Measurements from ENCODE around the gene BGLAP.

Gene BGLAP

DNA sequence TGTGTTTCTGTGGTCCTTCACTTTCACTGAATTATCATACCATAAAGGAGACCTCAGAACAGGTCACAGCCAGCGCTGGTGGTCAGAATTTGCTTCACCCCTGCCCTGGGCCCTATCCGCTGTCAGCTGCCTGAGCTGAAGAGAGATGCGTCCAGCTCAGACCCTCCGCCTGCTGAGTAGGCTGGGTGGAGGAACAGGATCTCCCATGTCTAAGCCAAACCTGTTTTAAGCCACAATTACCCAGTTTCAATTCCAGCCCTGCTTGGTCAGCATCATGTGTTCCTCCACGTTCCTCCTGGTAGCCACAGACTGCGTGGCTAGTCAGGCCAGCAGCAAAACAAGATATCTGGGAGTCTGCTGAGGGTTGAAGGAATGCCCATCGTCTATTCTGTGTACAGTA lies 13.5 kb upstream of the BGLAP start:
- no peak for DNase-seq

DNA sequence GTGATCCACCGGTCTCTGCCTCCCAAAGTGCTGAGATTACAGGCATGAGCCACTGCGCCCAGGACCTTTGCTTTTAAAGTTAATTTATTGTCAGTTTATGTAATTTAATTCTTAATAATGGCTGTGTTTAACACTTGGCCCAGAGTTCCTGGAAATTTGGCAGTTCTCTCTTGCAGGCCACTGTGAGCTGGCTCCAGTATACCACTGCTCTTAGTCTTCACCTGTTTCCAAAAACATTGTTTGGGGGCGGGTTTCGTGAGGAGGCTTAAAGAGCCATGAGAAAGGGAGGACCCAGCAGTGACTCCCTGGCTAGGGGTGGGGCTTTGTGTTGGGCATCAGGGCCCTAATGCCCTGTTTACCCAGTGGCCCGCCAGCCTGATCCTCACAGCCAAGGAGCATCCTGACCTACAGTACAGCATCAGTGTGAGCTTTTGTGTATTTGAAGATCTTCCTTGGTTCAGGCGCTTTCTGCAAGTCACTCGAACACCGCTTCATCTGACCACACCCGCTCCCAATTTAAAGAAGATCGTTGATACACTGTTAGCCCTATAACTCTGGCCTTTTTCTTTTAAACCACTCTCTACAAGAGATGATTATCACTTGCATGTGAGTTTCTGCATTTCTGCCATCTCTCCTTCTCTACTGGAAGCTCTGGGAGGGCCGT lies 12.0 kb upstream of the BGLAP start:
- DNase-seq = no peak

DNA sequence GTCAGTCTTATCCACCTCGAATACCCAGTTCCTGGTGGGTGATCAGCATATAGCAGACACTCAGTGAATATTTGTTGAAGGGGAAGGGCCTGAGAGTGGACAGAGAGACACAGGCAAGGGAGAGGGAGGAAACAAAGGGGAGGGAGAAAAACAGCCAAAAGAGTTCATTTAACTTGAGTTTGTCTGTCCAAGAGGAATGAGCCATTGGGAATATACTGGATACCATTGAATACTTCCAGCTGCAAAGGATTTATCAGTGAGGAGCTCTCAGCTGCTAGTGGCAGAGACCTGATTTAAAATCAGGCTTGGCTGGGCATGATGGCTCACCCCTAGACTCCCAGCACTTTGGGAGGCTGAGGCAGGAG lies 11.5 kb upstream of the BGLAP start:
- DNase-seq = no peak

DNA sequence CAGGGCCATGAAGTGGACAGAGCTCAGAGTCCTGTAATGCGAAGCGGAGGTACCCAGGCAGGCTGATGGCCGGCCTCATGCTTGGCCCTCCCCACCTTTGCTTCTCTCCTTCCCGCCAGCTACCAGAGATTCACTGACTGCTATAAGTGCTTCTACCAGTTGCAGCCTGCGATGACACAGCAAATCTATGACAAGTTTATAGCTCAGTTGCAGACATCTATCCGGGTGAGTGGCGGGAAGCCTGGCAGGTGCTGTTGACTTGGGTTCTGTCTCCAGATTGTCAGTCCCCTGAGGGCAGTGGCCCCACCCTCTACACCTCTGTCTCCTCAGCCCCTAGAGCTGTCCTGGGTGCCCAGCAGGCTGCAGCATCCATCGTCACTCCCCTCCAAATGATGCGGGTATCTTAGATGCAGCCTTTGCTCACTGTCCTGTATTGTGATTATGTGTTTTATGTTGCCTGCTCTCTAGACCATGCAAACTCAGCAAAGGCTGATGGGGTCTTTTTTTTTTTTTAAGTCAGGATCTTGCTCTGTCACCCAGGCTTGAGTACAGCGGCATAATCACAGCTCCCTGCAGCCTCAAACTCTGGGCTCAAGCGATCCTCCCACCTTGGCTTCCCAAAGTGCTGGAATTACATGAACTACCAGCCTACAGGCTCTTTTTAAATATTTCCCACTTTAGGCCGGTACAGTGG lies 9.6 kb upstream of the BGLAP start:
- peak; percentile 36 for DNase-seq

DNA sequence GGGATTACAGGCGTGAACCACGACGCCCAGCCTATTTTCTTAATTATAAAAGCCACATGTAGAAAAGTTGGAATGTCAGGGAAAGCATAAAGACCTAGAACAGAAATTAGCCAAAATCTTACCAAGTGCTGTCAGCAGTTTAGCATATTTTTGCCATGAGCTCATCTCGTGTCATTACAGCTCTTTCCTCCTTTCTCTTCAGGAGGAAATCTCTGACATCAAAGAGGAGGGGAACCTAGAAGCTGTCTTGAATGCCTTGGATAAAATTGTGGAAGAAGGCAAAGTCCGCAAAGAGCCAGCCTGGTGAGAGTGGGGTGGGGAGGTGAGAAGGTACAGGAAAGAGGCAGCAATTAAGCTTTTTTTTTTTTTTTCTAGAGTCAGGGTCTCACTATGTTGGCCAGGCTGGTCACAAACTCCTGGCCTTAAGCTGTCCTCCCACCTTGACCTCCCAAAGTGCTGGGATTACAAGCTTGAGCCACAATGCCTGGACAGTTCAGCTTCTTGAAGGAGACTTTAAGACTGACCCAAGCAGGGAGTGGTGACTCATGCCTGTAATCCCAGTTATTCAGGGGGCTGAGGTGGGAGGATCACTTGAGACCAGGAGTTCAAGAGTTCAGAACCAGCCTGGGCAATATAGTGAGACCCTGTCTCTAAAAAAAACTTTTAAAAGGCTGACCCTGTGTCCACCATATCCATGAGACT lies 8.4 kb upstream of the BGLAP start:
- no peak for DNase-seq

DNA sequence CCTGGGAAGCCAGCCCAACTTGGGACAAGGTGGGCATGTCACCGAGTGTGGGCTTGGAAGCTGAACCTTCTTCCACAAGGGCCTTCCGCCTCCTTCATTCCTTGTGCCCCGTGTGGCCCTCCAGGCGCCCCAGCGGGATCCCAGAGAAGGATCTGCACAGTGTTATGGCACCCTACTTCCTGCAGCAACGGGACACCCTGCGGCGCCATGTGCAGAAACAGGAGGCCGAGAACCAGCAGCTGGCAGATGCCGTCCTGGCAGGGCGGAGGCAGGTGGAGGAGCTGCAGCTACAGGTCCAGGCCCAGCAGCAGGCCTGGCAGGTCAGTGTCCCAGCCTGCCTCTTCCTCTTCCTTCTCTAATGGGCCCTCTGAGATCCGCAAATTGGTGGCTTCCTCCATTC lies 5.8 kb upstream of the BGLAP start:
- DNase-seq = no peak

DNA sequence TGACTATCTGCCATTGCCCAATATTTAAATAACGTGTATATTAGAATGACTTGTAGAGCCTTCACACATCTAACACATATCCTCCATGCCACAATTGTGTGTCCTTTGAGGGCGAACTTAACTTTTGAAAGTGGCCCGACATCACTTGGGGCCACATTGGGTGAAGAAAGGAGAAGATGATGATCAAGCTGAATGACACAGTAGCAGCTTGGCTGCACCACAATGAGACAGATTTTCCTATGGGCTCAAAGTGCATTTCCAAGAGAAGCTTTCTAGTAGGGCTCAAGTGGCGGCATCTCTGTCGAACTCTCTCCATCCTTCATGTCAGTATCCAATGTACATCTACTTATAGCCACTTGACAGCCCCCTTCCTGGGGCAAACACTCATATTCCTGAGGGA lies 3.7 kb upstream of the BGLAP start:
- DNase-seq = no peak

DNA sequence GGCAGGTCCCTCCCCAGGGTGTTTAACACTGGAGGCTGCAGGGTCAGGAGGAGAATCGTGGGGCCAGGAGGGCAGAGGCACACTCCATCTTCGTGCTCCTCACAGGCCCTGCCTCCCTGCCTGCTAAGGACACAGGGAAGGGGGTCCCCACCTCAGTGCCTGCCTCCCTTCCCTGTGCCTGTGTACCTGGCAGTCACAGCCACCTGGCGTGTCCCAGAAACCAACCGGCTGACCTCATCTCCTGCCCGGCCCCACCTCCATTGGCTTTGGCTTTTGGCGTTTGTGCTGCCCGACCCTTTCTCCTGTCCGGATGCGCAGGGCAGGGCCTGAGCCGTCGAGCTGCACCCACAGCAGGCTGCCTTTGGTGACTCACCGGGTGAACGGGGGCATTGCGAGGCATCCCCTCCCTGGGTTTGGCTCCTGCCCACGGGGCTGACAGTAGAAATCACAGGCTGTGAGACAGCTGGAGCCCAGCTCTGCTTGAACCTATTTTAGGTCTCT lies 623 bp upstream of the BGLAP start:
- no peak for DNase-seq

DNA sequence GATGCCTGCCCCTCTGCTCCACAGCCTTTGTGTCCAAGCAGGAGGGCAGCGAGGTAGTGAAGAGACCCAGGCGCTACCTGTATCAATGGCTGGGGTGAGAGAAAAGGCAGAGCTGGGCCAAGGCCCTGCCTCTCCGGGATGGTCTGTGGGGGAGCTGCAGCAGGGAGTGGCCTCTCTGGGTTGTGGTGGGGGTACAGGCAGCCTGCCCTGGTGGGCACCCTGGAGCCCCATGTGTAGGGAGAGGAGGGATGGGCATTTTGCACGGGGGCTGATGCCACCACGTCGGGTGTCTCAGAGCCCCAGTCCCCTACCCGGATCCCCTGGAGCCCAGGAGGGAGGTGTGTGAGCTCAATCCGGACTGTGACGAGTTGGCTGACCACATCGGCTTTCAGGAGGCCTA lies 754 bp downstream of the BGLAP start:
- DNase-seq = no peak

DNA sequence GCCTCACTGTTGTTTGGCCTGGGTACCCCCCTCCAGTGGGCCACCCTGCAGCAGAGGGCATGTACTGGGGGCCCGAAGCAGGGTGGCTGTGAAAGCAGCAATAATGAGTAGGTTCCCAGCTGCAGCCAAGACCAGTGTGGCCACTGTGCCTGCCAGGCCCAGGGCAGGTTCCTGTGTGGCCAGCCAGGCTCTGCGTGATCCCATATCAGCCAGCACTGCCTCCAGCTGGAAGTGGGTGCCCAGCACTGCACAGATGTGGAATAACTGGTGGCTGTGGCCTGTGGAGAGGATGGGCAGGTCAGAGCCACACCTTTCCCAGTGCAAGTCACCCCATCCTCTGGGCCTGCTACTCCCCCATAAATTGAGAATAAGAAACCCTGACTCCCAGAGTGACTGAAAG lies 2.1 kb downstream of the BGLAP start:
- no peak for DNase-seq

DNA sequence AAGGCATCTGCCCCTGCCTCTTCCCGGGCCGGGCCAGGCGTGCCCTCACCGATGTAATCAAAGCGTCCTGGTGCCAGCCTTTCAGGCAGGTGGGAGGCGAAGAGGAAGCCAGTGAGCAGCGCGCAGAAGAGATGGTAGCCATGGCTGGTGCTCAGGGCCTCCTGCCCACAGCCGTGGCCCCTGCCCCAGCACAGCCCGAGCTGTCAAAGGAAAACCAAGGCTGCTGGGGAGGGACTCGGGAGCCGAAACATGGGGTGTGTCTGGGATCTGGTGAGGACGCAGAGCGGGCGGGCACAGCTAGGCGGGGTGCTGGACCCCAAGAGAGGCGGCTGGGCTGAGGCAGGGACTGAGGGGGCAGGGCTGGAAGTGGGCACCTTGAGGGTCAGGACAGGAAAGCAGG lies 2.7 kb downstream of the BGLAP start:
- no peak for DNase-seq

DNA sequence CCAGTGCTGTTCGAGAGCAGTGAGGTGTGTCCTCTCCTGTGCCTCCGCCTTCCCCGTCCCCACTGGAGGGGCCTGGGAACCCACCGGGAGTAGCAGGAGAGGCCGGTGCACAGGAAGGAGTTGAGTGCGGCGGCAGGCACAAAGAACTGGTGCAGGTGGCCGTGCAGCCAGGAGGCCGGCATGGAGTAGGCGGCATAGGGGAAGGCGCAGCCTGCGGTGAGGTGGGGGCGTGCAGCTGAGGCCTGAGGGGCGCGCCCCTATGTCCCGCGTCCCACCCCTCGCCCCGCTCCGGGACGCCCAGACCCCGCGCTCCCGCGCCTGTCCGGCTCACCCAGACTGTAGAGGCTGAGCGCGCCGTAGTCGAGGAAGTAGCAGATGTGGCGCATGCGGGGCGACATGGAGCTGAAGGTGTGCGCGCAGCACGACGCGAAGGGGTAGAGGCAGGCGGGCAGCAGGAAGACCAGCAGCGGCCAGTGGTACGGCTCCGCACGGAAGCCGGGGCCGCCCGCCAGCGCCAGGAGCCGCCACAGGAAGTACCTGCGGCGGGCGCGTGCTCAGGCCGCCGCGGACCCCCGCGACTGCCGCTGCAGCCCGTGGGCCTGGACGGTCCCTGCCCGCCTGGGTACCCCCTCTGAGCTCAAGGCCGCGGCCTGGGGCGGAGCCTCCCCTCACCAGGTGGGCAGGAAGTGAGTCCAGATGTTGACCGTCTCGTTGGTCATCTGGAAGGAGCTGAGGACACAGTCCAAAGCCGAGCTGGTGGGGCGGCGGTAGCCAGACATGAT lies 3.7 kb downstream of the BGLAP start:
- peak; percentile 83 for DNase-seq

DNA sequence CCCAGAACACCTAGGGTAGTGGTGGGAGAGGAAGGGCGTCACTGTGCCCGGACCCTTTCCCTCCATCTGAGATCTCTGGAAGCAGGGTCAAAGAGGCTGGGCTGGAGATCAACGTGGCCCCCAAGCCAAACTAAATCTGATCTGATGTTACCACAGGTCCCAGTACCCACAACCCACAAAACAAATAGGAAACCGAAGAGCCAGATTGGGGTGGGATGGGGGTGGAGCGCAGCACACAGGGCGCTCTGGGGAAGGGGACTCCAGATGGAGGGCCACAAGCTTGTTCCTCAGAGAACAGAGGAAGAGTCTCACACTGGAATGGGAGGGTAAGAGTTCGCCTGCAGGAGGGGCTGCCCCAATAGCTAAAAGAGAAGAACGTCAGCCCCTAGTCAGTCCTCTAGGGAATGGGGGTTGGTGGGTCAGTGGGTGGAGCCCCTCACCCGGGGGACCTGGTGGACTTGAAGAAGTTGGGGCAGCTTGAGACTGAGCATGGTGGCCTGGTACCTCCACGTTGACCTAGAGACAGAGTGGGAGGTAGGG lies 4.3 kb downstream of the BGLAP start:
- DNase-seq = peak; percentile 52

DNA sequence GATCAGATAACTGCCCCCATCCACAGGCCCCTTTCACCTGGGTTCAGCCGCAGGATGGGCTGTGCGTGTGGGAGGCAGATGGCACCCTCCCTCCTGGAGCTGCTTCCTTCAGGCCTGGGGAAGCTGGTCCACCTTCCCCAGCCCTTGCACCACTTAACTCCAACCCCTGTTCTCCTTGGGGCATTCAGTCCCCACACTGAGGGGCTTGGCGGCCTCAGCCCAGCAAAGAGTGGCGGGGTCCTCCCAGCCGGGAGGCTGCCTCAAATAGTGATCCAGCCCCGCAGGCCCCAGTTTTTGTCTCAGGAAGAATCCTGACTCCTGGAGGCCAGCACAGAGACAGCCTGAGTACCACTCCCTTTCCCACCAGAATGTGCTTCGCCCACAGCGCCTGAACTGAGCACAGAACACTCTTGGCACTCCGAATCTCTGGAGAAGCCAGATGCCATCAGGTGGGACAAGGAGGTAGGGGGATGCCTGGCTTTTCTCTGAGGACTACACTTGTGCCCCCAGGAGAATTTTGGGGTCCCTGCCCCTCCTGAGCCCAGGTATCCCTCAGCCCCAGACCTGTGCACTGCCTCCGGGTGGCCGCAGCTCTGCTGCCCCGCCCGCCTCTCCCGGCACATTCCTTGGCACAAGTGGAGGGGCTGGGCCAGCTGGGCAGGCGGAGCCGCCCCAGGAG lies 4.9 kb downstream of the BGLAP start:
- peak; percentile 52 for DNase-seq

DNA sequence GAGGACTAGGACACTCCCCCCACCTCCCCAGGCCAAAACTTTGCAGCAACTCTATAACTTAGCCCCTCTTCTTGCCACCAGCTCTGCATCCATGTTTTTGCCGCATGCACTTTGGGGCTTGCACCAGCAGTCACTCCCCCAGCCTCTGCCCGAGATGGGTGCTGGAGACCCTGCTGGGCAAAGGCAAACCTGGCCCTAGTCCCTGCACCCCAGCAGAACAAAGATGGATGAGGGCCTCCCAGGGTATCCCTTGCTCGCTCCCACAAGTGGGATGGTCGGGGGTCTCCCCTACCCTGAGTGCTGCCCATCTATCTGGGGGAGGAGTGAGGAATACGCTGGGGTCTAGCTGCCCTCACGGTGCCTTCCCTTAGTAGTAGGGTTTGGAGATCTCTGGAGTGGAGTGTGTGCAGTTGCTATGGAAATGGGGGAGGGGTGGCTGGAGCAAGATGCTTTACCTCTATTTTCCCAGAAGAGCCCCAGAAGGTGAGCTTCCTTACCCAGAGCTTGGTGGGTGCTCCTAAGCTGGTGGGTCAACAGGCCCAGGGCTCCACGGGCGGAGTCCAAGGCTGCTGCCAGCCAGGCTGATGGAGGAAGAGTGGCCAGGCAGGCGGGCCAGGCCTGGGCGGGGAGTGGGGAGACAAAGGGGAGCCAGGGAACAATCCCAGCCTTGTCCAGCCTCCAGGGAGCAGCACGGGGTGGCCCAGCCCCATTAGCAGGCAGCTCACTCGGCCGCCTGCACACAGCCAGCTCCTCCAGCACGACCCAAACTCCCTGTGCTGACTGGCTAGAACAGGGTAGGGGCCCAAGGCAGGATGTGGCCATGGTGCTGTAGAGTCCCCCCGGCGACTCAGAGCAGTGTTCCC lies 5.7 kb downstream of the BGLAP start, which contains the start of gene PAQR6:
Gene PAQR6, minus strand, starts transcription at position 597 of the 863 bp plus-strand sequence. CDS start 1,325 bp downstream, outside the sequence.
- DNase-seq = peak; percentile 52

DNA sequence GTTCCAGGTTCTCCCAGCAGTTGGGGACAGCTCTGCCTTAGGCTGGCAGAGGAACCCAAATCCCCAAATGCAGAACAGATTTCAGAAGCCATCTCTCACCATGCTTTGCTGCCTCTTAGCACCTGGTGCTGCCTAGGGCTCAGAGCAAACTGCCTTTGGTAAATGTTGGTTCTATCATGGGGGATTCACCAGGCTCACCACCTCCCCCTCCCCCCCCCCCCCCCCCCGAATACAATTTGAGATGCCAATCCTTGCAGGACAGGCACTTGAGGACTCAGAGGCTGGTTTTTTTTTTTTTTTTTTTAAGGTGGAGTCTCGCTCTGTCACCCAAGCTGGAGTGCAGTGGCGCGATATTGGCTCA lies 6.3 kb downstream of the BGLAP start:
- DNase-seq = no peak

DNA sequence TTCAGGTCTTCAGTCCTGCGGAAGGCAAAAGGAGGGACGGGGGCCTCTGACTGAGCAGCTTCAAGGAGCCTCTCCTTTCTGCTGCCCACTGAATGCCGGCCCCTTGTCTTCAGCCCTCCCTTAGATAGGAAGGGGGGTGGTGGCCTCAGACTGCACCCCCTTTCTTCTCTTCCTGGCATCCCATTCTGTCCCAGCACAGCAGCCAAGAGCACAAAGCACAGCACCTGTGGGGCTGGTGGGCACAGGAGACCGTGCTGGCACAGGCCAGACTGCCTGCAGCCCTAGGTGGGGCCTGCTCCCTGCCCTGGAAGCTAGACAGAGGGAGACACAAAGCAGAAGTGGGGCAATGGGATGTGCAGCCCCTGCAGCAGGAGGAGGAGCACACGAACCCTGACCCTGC lies 7.6 kb downstream of the BGLAP start:
- DNase-seq = no peak

DNA sequence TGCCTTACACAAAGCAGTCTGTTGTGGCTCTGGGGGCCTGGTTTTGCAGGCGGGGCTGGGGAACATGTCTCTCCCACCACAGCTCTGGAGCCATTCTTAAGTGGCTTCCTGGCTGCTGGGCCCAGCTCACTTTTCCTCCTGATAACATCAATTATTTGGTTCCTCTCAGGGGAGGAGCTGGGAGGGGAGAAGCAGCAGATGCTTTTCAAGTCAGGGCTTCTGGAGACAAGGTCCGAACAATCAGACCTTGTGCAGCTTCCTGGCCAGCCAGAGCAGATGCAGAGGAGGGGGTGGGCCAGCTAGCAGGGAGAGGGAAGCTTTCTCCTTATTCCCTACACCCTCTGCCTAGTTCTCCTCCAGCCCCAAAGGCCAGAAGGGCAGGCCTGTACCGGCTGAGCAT lies 9.5 kb downstream of the BGLAP start:
- DNase-seq = no peak

DNA sequence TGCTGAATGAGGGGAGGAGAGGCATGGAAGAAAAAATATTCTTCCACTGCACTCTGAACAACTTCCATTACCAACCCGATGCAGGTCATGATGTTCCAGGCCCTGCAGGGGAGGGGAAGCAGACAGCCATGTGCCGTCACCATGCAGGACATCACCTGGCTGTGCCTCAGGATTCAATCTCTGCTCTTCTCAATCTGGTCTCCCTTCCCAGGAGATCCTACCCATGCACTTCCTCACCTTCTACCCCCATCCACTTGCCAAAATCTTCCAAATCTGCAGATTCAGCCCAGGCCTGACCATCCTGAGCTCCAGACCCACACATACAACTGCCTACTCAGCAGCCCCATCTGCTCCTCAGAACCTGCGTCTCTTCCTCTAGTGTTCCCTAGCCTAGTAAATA lies 11.7 kb downstream of the BGLAP start:
- no peak for DNase-seq

DNA sequence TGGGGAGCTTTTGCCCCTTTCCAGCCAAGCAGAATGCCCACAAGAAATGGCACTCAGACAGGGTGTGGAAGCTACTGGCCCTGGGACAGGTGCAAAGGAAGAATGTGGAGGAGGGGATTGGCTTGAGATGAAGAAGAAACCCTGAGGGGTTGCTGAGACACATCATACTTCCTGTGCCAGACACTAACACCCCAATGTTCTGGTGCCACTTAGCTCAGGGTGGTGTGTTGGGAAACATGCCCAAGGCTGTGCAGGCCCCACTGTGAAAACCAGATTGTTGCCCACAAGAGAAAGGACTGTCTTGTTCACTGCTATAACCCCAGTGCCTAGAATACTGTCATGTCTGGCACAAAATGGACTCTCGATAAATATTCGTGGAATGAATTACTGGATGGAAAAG lies 15.7 kb downstream of the BGLAP start:
- no peak for DNase-seq

DNA sequence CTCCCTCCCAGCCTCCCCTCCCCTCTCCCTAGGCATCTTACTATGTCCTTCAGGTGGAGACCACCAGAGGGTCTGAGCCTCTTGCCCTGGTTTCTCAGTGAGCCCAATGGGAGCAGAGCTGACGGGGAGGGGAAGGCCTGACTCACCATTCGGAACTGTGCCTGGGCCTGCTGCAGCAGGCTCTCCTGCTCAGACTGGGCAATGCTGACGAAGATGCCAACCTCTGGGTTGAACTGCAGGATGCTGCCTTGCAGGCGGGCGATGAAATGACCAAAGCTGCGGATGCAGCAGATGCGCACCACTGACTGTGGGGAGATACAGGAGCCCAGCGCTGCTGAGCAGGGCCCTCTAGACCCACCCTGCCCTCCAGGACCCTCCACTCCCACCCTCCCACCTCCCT lies 16.9 kb downstream of the BGLAP start:
- no peak for DNase-seq

DNA sequence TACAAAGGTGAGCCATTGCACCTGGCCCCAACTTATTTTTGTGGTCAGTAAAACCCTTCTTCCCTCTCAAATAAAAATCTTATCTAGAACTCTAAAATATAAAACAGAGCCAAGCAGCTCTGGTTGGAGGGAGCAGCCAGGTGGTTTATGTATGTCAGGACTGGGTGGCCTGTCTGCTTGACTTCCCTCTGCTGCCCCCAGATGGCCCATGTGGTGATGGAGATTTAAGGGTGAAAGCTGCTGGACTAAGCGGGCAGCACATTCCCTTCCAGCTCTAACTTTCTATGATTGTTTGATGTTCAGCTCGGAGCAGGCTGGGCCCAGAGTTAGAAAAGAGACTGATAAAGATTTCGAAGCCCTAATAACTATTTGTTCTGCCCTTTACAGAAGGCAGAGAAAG lies 17.8 kb downstream of the BGLAP start:
- DNase-seq = no peak
